Endodermal cell (in vitro differentiated cells): ENCODE data around the gene MRPL14. TPM values are rescaled to one million over a fixed set of nuclear protein-coding genes. Genes with fewer than 3 reads are reported as not detected.

Experiments
- DNase-seq: peaks from one replicate; pipeline ENCODE4 v3.0.0-alpha.2; 2017
- H3K27ac ChIP-seq: 2 replicates; pipeline ENCODE4 v1.5.1; 2013; ENCODE audit warnings: mild to moderate bottlenecking, low read depth, low read length, moderate library complexity
- H3K27me3 ChIP-seq: 2 replicates; pipeline ENCODE4 v1.6.1; 2013; ENCODE audit warnings: mild to moderate bottlenecking, low read length, moderate library complexity; ENCODE audit not compliant: insufficient read depth, control insufficient read depth, poor library complexity, severe bottlenecking
- H3K36me3 ChIP-seq: 2 replicates; pipeline ENCODE4 v1.7.0; 2013; ENCODE audit warnings: mild to moderate bottlenecking, low read length, moderate library complexity; ENCODE audit not compliant: control insufficient read depth, insufficient read depth
- H3K4me1 ChIP-seq: one replicate; pipeline ENCODE4 v1.7.0; 2013; ENCODE audit warnings: low read length; ENCODE audit not compliant: control insufficient read depth, insufficient read depth
- H3K4me3 ChIP-seq: 2 replicates; pipeline ENCODE4 v1.5.1; 2013; ENCODE audit warnings: mild to moderate bottlenecking, low read length, moderate library complexity
- H3K9ac ChIP-seq: 2 replicates; pipeline ENCODE4 v1.6.1; 2013; ENCODE audit warnings: mild to moderate bottlenecking, low read length, moderate library complexity; ENCODE audit not compliant: poor library complexity, severe bottlenecking; ENCODE audit errors: extremely low read depth
- H3K9me3 ChIP-seq: 2 replicates; pipeline ENCODE4 v1.6.1; 2013; ENCODE audit warnings: mild to moderate bottlenecking, low read length, moderate library complexity; ENCODE audit not compliant: control insufficient read depth
- H3K27ac Mint-ChIP-seq: 2 replicates; pipeline ENCODE4 v1.8.0; 2020; ENCODE audit warnings: mixed read lengths
- H3K27me3 Mint-ChIP-seq: 2 replicates; pipeline ENCODE4 v1.8.0; 2021; ENCODE audit warnings: mild to moderate bottlenecking, mixed read lengths; ENCODE audit not compliant: insufficient read depth
- H3K36me3 Mint-ChIP-seq: 2 replicates; pipeline ENCODE4 v1.8.0; 2020; ENCODE audit warnings: low read depth, mixed read lengths
- H3K4me1 Mint-ChIP-seq: 2 replicates; pipeline ENCODE4 v1.8.0; 2020; ENCODE audit warnings: mixed read lengths
- H3K4me3 Mint-ChIP-seq: 2 replicates; pipeline ENCODE4 v1.8.0; 2020; ENCODE audit warnings: mild to moderate bottlenecking, moderate library complexity, mixed read lengths
- H3K9me3 Mint-ChIP-seq: 2 replicates; pipeline ENCODE4 v1.8.0; 2020; ENCODE audit warnings: mild to moderate bottlenecking, mixed read lengths
- WGBS, 2 experiments: methylation state at CpG; one replicate each; pipeline versions ENCODE4 v1.1.5 to v1.1.7; 2013; ENCODE audit warnings: missing lambda C conversion rate in 2 of 2, mixed read lengths in 1 of 2; ENCODE audit not compliant: insufficient coverage in 1 of 2, insufficient read length in 1 of 2; 5-methylcytosine and 5-hydroxymethylcytosine counted together
- total RNA-seq, 2 donors: library from RNA; stranded (reverse); fragmentation: NEBNext Ultra II Directional in 1 of 2; extraction: Animal tissue kit (Norgen Biotek cat#: 25700) in 1 of 2; gene quantifications; 2 replicates in 1 of 2; 3 replicates in 1 of 2; pipeline ENCODE4 v1.2.1, GENCODE V29; 2021
- TF ChIP-seq, protein P1 (sequence below): fragments of 200-600 bp; sonication (generic); conservative IDR thresholded peaks from 2 replicates; pipeline ENCODE4 v1.5.0; 2021; ENCODE audit warnings: antibody characterized with exemption, mild to moderate bottlenecking

MRPL14 gene
- total RNA-seq, 2 donors from 2014 or later, result 66.5 to 69.6 TPM

DNA sequence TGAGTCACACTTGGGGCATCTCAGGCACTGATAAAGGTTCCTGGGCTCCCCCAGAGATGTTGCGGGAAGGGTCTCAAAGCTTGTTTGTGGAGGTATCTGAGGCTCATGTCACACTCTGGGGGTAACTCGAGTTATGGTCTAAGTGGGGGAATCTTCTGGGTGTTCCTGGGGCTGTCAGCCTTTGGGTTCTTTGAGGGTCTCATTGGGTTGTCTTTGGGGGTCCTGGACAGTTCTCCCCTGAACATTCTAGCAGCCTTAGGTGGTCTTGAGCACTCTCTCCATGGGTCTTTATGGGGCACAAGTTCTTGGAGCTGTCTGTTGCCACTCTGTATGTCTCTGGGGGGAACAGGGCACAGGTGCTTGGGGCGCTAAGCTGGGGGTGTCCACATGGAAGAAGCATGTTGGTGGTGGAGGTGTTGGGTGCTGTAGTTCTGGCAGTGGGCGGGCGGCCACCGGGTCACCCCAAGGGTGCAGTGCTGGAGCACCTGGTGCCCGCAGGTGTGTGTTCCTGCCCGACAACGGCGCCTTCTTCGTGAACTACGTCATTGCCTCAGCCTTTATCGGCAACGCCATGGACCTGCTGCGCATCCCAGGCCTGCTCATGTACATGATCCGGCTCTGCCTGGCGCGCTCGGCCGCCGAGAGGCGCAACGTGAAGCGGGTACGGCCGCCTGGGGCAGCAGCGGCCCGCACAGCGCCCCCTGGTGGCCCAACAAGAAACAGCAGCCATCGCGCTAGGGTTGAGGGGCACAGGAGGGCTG is 24.3 kb upstream of the MRPL14 start:
- 22 to 35% methylated on average over 22 to 31 of the region's 31 CpGs for WGBS, 2 experiments
- Histone ChIP-seq H3K4me3 (no peak overlapping the region), H3K9me3 (no peaks in the 10 kb centered on the region), H3K27me3 (no peaks in the 10 kb centered on the region), H3K9ac (no peak overlapping the region), H3K36me3 (peaks cover 16% of the 10 kb centered on the region), H3K27ac (no peak overlapping the region), H3K4me1 (no peaks in the 10 kb centered on the region)
- peak; percentile 94 for DNase-seq
- TF ChIP-seq, protein P1, sequence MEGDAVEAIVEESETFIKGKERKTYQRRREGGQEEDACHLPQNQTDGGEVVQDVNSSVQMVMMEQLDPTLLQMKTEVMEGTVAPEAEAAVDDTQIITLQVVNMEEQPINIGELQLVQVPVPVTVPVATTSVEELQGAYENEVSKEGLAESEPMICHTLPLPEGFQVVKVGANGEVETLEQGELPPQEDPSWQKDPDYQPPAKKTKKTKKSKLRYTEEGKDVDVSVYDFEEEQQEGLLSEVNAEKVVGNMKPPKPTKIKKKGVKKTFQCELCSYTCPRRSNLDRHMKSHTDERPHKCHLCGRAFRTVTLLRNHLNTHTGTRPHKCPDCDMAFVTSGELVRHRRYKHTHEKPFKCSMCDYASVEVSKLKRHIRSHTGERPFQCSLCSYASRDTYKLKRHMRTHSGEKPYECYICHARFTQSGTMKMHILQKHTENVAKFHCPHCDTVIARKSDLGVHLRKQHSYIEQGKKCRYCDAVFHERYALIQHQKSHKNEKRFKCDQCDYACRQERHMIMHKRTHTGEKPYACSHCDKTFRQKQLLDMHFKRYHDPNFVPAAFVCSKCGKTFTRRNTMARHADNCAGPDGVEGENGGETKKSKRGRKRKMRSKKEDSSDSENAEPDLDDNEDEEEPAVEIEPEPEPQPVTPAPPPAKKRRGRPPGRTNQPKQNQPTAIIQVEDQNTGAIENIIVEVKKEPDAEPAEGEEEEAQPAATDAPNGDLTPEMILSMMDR, result peak; percentile 99
- no peak overlapping the region for H3K27ac Mint-ChIP-seq
- peaks cover 10% of the 10 kb centered on the region for H3K4me1 Mint-ChIP-seq
- H3K27me3 Mint-ChIP-seq, result no peaks in the 10 kb centered on the region
- H3K36me3 Mint-ChIP-seq, result peaks cover 31% of the 10 kb centered on the region
- no peak overlapping the region for H3K4me3 Mint-ChIP-seq
- no peaks in the 10 kb centered on the region for H3K9me3 Mint-ChIP-seq

DNA sequence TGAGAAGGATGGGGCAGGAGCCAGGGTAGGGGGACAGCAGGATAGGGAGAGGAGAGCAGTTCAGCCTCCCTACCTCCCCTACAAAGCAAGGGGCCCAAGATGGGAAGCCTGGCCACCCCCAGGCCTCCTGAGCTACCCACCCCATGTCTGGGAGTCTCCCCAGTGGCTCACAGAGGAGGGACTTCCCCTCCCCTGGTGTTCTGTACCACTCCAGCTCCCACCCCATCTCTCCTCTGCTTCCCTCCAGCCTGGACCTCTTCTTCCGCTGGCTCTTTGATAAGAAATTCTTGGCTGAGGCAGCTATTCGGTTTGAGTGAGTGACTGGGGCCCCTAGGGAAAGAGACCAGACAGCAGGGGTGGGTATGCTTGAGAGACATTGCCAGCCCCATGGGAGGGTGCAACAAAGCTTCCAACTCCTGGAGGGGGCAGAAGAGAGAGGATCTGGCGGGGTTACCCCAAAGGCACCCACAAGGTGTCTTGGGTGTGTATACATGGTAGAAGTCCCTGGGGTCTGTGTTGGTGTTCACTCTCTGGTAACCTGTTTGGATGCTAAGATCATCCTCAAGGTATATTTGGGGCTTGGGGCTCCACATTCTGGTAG is 23.2 kb upstream of the MRPL14 start:
- H3K9me3 Mint-ChIP-seq, result no peaks in the 10 kb centered on the region
- WGBS, 2 experiments, result 92 to 93% methylated on average over 2 to 3 of the region's 3 CpGs
- peaks cover 40% of the 10 kb centered on the region for H3K36me3 Mint-ChIP-seq
- no peak for DNase-seq
- no peak overlapping the region for H3K4me3 Mint-ChIP-seq
- Histone ChIP-seq H3K9ac (no peak overlapping the region), H3K36me3 (peaks cover 21% of the 10 kb centered on the region), H3K27me3 (no peaks in the 10 kb centered on the region), H3K27ac (no peak overlapping the region), H3K9me3 (no peaks in the 10 kb centered on the region), H3K4me3 (no peak overlapping the region), H3K4me1 (no peaks in the 10 kb centered on the region)
- peaks cover under 1% of the 10 kb centered on the region for H3K4me1 Mint-ChIP-seq
- H3K27me3 Mint-ChIP-seq, result no peaks in the 10 kb centered on the region
- H3K27ac Mint-ChIP-seq, result no peak overlapping the region
- TF ChIP-seq, protein P1, result no peak

DNA sequence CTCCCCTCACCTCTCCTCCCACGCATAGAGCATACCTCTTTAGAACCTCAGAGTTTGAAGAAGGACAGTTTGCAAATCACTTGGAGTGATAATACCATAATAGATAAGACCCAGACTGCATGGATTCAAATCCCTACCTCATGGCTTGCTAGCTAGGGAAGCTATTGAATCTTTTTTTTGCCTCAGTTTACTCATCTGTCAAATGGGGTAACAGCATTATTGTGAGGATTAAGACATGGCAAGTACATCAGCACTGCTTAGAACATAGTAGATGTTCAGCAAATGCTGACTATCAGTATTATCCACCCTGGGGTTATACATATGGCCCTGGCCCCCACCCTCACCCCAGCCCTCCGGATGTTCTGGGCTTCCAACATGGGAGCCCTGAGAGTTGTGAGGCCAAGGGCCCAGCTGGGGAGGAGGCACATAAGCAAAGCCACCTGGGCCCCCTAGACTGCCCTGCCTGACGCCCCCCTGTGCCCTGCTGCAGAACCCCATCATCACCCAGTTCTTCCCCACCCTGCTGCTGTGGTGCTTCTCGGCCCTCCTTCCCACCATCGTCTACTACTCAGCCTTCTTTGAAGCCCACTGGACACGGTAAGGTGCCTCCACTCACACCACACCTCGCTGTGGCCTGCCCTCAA is 22.2 kb upstream of the MRPL14 start:
- TF ChIP-seq, protein P1, result no peak
- Histone ChIP-seq H3K36me3 (peaks cover 22% of the 10 kb centered on the region), H3K4me3 (no peak overlapping the region), H3K9me3 (no peaks in the 10 kb centered on the region), H3K27ac (no peak overlapping the region), H3K4me1 (no peaks in the 10 kb centered on the region), H3K27me3 (no peaks in the 10 kb centered on the region), H3K9ac (no peak overlapping the region)
- H3K27ac Mint-ChIP-seq, result no peak overlapping the region
- H3K27me3 Mint-ChIP-seq, result no peaks in the 10 kb centered on the region
- DNase-seq, result no peak
- peaks cover 38% of the 10 kb centered on the region for H3K36me3 Mint-ChIP-seq
- WGBS, 2 experiments, result 90 to 92% methylated on average over 6 to 7 of the region's 7 CpGs
- H3K4me1 Mint-ChIP-seq, result no peaks in the 10 kb centered on the region
- H3K9me3 Mint-ChIP-seq, result no peaks in the 10 kb centered on the region
- no peak overlapping the region for H3K4me3 Mint-ChIP-seq
